GM18907 (cell line): ENCODE results near the gene TNKS1BP1.
"Not testable (repeated sequence)": the region's sequence is repeated elsewhere in the genome, so short reads cannot be mapped to it uniquely, and the experiment has no call there.

Experiments
- ATAC-seq: cut with Tn5 transposase; IDR thresholded peaks from one replicate; pipeline ENCODE4 v1.9.1; 2021; ENCODE audit warnings: mild to moderate bottlenecking, moderate library complexity; ENCODE audit not compliant: unreplicated experiment

TNKS1BP1 gene

DNA sequence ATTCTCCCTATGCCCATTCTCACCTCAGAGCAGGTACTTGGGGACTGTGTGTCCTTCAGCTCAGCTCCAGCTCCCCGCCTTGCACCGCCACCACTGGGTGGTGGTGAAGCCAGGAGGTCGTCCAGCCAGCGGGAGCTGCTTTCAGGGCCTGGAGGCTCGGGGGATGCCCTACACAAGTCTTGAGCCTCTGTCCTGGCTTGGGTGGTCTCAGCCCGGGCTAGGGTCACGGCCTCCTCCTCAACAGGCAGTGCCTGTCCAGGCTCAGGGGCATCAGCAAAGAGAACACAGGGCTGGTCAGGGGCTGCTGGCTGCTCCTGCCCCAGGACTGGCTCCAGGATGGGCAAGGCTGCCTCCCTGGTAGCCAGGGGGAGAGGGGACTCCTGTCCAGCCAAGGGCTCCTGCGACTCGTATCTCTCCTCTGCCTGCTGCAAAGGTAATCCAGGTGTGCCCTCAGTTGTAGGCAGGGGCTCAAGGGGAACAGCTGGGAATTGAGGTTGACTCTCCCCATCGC, 12.2 kb downstream of the TNKS1BP1 start:
- no peak for ATAC-seq

DNA sequence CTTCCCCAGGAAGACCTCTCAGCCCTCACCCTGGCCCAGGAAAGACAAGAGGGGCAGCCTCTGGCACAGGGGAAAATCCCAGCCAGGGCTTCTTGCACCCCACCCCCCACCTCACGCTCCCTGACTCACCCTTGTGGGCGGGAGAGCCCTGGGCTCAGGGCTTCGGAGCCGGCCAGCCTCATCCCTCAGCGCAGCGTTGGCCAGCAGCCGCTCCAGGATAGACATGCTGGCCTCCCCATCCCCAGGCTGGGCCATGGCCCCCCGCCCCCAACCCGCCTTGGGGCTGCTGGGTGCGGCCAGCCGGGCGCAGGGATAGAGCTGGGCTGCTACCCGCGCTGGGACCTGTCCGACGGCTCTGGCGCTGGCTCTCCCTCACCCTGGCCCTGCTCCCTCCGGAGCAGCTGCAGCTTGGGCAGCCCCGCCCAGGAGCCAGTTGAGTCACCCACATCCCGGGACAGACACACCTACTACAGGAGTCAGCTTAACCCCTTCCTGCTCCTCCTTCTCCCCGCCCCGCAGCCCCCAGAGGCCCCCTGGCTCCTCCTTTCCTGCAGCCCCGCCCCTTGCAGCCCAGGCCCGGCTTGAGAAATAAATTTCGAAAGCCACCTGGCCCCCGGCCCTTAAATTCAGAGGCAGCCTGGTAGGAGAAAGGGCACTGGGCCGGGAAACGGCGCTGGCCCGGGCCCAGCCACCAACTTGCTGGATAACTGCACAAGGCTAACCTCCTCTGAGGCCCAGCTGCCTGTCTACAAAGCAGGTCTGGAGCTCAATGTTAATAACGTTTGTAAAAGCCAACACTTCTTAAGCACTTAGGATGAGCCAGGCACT, 13.4 kb downstream of the TNKS1BP1 start:
- peak; percentile 98 for ATAC-seq

DNA sequence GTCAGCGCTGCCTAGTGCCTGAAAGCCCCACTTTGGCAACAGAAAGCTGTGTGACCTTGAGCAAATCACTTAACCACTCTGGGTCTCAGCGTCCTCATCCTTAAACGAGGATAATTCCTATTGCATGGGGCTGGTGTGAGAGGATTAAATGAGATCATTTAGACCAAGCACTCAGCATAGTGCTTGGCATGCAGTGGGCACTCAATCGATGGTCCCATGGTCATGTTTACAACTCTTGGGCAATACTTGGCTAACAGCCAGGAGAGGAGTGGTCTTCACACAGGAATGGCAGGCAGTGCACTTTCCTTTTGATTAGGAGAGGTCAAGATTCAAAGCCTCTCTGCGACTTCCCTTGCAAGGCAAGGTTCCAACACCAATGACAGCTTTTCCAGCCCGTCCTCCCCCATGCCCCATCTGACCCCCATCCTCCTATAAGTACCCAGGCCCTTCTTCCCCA, 14.1 kb downstream of the TNKS1BP1 start:
- no peak for ATAC-seq

DNA sequence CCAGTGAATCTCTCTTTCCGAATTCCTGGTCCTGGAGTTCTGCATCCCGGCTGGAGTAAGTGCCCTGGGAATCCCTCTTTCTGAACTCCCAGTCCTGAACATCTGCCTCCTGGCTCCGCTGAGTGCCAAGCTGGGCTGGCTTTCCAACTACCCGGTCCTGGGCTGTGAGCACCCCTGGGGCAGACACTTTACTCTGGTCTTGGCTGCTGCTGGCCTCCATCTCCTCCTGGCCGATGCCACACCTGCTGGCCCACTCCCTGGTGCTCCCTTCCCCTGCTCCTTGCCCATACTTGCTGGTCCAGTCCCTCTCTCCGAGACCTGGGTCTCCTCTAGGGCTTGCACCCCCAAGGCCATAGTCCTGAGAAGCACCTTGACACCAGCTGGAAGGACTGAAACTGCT, 14.7 kb downstream of the TNKS1BP1 start:
- ATAC-seq, result no peak

DNA sequence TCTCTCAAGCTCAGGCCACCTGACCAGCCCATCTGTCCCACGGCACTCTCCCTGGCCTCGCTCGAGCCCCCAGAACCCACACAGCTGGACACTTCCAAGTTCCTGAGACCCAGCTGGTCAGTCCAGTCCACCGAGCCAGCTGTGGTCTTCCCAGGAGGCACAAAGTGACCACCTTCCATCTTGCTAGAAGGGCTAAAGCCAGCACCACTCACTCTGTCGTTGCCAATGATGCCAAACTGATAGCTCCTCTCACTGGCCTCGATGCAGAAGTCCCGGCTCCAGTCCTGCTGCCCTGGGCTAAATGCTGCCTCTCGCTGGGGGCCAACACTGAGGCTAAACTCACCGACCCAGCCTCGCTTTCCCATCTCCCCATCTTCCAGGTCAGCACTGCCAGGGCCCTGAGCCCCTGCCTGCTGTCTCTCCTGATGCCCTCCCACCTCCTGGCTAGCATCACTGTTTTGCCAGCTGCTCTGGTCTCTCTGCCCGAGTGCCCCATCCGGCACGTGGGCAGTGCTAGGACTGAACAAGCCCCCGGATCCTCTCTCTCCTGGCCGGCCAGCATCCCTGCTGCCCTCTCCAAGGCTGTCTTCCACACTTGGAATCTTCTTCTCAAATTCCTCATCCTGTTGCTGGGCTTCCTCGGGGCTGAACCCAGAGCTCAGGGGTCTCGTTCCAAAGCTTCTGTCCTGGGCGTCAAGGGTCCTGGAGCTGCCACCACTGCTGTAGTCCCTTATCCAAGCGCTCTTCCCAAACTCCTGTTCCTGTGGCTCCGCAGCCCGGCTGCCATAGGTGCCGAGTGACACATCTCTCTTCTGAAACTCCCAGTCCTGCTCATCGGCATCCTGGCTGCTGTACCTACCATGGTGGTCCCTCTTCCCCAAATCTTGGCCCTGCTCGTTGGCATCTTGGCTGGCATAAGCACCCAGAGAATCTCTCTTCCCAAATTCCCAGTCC, 15.4 kb downstream of the TNKS1BP1 start:
- ATAC-seq, result no peak

DNA sequence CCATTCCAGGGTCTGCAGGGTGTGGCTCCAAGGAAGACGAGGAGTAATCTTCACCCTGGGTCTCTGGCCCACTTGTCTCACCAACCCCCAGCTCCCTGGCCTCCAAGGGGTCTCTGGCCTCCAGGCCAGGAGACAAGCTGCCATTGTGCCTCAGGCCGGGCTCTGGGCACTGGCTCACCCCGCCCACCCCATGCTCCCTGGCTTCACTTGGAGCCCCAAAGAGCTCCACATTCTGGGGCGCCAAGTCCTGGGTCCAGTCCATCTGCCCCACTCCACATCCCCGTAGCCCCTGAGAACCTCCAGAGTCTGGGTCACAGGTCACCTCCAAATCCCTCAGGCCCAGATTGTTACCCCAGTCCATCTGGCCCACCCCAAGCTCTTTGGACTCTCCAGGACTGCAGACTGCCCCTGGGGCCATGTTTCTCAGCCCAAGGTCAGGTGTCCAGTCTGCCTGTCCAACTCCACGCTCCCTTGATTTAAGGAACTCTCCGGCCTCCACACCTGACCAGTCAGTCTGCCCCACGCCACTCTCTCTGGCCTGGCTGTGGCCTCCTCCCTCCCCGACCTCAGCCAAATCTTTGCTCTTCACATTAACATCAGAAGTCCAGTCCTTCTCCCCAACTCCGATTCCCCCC, 16.2 kb downstream of the TNKS1BP1 start:
- no peak for ATAC-seq

DNA sequence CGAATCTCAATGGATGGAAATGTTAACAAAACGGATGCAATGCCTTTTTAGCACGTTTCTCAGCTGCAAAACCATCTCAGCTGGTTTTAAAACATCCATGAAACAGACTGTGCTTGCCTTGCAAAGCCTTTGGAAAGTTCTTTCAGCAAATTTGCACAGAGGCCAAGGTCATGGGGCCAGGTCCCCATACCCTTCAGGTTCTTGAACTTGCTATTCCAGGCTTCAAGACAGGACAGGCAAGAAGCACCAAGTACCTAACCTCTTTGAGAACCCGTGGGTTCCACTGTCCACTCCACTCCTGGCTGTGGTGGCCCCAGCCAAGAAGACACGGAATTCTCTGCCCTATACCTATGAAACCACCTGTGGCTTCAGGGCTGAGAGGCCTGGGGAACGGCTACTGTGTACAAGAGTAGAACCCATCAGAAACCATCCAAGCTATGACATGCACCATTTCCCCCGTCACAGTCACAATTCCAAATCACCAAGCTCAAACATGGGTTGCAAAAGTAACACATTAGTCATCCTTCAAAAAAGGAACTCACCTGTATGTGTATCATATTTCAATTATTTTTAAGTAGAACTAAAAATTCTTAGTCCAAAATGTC, 17.0 kb downstream of the TNKS1BP1 start:
- no peak for ATAC-seq

DNA sequence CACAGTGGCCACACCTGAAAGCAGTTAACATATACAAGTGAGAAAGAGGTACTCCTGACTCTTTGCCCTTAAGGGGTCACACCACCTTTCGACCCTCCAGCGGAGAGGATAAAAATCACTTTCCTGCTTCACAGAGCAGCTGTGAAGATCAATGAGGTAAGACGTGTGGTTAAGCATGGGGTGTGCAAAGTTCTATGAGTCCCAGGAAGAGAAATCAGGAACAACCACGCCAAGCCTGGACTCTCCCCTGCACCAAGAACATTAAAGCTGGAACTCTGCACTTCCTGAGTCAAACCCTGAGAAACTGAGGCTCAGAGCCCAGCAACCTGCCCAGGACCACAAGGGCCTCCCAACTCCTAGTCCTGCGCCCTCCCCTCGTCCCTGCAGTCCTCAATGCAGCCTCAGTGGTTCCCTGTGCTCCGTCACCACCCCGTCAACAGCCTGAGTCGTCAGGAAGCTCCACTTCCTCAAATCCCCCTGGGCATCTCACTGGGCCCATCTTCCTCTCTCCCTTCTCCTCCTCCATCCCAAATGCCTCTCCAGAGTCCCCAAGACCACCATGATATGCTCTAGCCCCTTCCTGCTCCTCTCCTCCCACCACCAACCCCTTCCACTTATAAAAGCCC, 17.7 kb downstream of the TNKS1BP1 start:
- no peak for ATAC-seq

DNA sequence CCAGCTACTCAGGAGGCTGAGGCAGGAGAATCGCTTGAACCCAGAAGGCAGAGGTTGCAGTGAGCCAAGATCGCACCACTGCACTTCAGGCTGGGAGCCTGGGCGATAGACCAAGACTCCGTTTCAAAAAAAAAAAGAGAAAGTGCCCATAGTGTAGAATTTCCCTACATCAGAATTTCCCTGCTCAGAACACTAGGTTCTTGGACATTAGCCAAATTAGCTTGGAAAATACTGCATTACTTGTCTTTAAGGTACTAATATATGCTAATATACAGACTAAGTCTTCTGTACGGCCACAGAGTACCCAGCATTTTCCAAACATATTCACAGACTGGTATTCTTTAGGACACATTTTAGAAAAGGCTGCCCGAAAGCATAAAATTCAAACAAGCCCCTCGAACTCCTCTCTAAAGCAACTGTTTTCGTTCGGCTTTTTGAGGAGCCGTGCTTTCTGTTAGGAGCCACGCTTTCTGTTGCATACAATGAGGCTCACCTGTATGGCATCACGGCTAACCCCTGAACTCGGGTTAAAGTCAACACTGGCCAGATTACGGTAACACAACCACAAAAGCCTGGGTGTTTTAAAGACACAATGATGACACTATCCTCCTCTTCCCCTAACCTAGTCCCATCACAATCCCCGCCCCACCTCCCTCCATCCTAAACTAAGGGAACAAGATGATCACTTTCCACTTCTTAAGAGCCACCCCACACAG, 18.4 kb downstream of the TNKS1BP1 start:
- ATAC-seq, result no peak

DNA sequence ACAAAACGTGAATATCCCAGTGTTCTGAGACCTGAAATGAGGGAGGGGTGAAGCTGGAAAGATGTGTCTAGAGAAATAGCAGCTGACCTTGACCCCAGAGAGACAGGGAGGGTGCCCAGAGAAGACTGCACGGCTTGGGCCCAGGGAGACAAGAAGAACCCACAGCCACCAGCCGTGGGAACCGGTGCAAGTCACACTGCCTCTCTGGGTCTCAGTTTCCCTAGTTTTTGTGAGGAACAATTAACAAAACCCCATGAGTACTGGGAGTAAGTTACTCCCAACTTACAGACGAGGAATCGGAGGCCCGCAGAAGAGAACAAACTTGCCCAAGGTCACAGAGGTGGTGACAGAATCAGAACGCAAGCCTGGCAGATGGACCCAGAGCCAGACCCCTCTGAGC, 19.2 kb downstream of the TNKS1BP1 start:
- no peak for ATAC-seq

DNA sequence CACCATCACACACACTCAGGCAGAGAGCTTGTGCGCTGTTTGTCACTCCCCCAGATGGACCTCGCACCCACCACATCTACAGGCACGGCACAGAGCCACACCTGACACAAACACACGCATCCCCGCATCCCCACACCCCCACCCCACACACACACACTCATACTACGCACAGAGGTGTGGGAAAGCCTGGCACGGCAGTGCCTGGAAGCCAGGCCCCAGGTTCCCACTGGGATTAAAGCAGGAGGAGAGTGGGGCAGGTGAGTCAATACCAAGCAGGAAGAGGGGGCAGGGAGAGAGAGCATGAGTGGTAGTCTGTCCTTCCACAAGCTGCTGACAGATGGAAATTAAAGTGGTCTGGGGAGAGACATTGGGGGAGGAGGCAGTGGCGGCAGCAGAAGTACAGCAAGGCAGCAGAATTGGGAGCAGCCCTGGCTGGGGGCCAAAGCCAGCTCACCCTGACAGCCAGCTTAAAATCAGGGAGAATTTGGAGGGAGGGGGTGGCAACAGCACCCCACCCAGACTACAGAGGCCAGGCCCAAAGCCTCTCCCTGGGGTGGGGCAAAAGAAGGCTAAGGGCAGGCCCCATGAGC, 20.7 kb downstream of the TNKS1BP1 start:
- ATAC-seq, result no peak

DNA sequence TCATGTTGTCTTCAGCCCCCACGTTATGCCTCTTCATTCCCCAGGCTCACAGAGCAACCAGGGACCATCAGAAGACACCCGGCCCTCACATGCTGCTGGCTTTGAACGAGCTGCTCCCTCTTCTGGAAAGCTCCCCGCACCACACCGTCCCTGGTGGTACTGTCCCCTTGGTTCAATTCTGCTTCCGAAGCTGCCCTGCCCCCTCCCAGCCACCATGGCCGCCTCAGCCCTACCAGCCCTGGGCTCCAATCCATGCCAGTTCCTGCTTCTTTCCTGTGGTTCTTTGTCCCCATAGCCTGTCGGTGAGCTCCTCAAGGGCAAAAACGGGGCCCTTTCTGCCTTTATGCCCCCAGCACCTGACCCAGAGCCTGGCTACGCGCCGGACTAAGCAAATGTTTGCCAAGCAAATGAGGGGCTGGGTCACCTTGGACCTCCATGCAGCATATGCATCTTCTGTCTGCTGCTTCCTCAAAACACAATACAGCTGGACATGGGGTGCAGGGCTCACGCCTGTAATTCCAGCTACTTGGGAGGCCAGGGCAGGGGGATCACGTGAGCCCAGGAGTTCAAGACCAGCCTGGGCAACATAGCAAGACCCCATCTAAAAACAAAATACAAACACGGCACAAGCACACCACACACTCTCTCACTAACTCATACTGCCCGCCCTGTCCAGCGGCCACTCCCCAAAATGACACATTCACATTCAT, 21.3 kb downstream of the TNKS1BP1 start:
- no peak for ATAC-seq

DNA sequence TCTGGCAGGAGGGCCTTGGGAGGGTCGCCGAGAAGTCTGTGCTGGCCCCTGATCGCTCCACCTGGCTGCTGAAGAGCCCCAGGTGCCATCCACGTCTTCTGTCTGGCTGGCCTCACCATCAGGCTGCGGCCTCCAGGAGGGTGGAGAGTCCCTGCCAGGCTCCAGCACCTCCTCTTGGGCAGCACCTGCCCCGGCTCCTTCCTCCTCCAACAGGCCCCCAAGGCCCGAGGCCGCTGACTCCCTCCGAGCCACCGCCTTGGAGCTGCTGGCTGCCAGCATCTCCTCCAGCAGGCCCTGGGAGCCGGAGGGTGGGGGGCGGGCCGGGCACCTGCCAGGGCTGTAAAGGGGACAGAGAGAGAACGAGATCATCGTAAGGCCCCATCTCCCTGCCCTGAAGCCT, 22.3 kb downstream of the TNKS1BP1 start:
- ATAC-seq, result no peak

DNA sequence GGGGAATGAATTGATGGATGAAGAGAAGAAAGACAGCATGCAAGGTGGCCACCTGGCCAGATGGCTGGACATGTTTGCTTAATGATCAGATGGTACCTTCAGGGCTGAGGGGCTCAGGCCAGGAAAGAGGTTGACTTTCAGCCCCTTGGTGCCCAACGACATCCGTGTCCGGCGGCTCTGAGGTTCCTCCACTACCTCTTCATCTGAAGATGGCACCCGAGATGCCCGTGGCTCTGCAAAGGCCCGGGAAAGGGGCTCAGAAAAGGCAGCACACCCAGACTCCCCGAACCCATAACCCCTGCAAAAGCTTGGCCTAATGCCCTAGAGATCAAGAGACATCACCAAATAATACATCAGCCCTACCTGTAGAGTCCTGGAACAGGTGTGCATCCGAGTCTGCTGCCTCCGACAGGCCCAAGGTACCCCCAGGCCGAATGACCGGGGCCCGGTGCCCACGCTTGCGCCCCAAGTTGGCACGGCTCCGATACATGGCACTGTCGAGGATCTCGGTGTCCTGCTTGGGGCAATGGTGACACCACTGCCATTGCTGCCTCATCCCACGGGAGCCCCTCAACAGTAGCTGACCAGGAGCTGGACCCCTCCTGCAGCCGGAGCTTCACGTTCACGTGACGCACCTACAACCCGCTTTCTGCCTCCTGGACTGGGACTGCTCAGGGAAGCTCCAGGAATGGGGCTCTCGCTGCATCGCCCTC, 22.9 kb downstream of the TNKS1BP1 start:
- no peak for ATAC-seq

DNA sequence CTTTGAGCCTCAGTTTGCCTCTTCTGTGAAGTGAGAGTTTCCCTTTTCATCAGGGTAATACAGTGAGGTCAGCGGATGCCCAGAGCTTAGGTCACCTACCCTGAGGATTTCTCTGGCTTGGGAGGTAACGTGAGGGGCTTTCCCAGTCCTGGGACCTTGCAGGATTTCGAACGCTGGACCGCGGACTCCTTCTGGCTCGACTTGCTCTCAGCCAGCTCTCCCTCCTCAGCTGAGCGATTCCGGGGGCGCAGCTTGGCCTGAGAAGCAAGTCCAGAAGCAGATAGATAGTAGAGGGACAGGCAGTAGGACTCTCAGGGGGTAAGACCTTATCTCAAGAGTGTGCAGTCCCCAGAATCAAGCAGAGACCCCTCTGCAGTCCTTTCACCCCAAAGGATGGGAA, 24.0 kb downstream of the TNKS1BP1 start:
- ATAC-seq, result no peak

DNA sequence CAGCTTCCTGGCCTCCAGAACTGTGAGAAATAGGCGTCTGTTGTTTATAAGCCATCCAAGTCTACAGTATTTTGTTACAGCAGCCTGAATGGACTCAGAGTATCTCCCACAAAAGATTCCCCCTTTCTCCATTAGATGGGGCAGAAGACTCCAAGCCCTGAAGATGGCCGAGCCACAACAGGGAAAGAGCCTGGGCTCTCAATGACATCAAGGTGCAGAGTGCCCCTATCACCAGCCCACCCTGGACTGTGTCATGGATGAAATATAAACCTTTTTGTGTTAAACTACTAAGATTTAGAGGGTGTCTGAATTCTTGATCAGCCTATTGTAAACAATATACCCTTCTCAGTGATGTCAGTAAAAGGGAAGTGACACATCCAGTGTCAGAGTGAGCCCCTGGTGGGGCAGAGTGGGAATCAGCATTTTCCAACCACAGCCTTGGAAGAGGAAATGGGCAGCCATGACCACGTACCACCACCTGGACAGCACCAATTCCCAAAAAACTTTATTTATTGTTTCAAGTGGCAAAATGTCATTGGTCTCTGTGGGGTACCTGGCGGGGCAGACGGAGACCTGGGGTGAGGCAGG, 25.5 kb downstream of the TNKS1BP1 start:
- no peak for ATAC-seq

DNA sequence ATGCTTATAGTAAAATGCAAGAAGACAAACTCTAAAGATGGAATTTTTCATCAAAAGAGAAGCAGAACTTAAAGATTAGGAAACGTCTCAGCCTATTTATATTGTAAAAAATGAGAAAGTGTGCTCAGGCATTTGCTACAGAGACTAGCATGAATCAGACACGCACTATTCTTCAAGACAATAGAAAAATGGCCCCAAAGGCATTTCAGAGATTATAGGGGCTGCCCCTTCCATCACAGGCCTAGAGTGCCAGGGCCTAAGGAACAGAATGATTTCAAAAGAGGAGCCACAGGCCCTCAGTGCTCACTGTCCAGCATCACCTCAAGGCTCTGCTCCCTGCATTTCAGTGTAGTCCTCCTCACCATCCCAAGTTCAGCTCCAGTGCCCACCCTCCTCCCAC, 27.5 kb downstream of the TNKS1BP1 start:
- ATAC-seq, result no peak

DNA sequence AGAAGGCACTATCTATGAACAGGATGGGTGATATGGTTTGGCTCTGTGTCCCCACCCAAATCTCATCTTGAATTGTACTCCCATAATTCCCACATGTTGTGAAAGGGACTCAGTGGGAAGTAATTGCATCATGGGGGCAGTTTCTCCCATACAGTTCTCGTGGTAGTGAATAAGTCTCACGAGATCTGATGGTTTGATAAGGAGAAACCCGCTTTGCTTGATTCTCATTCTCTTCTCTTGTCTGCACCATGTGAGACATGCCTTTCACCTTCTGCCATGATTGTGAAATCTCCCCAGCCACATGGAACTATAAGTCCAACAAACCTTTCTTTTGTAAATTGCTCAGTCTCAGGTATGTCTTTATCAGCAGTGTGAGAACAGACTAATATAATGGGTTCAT, 28.5 kb downstream of the TNKS1BP1 start:
- not testable (repeated sequence) for ATAC-seq
